Heart left ventricle (tissue), 13 donors: ENCODE results near the gene DPYSL5.

Experiments used
- POLR2A ChIP-seq, 2 donors: fragments of 450-650 bp; IDR thresholded peaks; one replicate each; pipeline ENCODE4 v1.6.1; 2017; ENCODE audit warnings: antibody characterized with exemption in 2 of 2, mild to moderate bottlenecking in 2 of 2, moderate library complexity in 2 of 2
- TF ChIP-seq, protein P1 (sequence below), 12 donors: fragments of 200-600 bp; sonication (generic) in 4 of 12; IDR thresholded peaks; one replicate each; pipeline versions ENCODE4 v1.5.0 to v1.8.0; 2018 to 2022; ENCODE audit warnings: antibody characterized with exemption in 12 of 12, mild to moderate bottlenecking in 5 of 12
- donor health status: ischemic (EF 13 %, LVEDD 7.1; RV severe dilation, severe dysfunction).
- donor health status: DM: no; HTN: yes; CAD: no.
- donor health status: DM: no; HTN: no; CAD: no.
- donor health status: ischemic (EF 25% LVEDD 6.9; RV normal size, moderate dysfunction).
- donor health status: ischemic (EF 25% LVEDD 5.7; RV mildly dilated, moderate dysfunction).
- donor health status: ischemic (EF 35%, LVEDD 5.7; RV mildly dilated, moderate dysfunction).
- donor health status: nonischemic (EF 11% LVEDD 7.7; RV severe dilation, severe dysfunction).
- donor health status: DM: yes; HTN: yes; CAD: no.
- donor health status: PGD.
- donor health status: ischemic (EF 29% LVEDD 5.4; RV normal size, mild dysfunction).
- donor health status: nonischemic (EF 23%, LVEDD 6.1; RV moderate dilation, normal function).

DNA sequence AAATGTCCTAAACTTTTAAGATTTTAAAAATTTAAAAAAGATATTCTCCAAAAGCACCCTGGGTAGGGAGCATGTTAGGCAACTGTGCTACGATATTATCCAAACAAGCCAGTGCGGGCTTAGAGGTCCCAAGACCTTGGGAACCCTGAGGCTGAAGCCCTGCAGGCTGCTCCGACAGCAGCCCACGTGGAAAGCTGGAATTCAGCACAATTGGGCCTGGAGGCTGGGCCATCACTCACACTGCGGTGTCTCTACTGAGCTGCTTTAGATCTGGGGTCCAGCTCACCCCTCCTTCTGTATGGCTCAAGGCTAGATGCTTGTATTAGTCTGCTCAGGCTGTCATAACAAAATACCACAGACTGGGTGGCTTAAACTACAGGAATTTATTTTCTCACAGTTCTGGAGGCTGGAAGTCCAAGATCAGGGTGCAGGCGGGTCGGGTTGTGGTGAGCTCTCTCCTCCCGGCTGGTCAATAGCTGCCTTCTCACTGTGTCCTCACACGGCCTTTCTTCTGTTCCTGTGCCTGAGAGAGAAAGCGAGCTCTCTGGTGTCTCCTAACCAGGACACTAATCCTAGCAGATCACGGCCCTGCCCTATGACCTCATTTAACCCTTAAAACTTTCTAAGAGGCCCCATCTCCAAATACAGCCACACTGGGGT is 42.5 kb downstream of the DPYSL5 start:
- no peak for TF ChIP-seq POLR2A (IDR thresholded peaks at IDR 0.05)
- TF ChIP-seq, protein P1, sequence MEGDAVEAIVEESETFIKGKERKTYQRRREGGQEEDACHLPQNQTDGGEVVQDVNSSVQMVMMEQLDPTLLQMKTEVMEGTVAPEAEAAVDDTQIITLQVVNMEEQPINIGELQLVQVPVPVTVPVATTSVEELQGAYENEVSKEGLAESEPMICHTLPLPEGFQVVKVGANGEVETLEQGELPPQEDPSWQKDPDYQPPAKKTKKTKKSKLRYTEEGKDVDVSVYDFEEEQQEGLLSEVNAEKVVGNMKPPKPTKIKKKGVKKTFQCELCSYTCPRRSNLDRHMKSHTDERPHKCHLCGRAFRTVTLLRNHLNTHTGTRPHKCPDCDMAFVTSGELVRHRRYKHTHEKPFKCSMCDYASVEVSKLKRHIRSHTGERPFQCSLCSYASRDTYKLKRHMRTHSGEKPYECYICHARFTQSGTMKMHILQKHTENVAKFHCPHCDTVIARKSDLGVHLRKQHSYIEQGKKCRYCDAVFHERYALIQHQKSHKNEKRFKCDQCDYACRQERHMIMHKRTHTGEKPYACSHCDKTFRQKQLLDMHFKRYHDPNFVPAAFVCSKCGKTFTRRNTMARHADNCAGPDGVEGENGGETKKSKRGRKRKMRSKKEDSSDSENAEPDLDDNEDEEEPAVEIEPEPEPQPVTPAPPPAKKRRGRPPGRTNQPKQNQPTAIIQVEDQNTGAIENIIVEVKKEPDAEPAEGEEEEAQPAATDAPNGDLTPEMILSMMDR (IDR thresholded peaks at IDR 0.05): no peak
